Thyroid gland (tissue), 4 donors: Measurements from ENCODE around the gene LDHAL6B. TPM values are rescaled to one million over a fixed set of nuclear protein-coding genes. Genes with fewer than 3 reads are reported as not detected.

ENCODE experiments used
- DNase-seq, 2 donors: peaks; one replicate each; pipeline ENCODE4 v3.0.0-alpha.2; 2019
- H3K27ac ChIP-seq, 3 donors: fragments of 200-600 bp; sonication (generic); 1 replicate in 2 of 3; 2 replicates in 1 of 3; pipeline ENCODE4 v1.5.1; 2016 to 2019; ENCODE audit warnings: mild to moderate bottlenecking in 1 of 3, moderate library complexity in 1 of 3
- H3K27me3 ChIP-seq: fragments of 200-600 bp; sonication (generic); one replicate; pipeline ENCODE4 v1.5.1; 2019
- H3K36me3 ChIP-seq, 2 donors: fragments of 200-600 bp; sonication (generic); one replicate each; pipeline ENCODE4 v1.5.1; 2016 to 2019
- H3K4me1 ChIP-seq, 2 donors: fragments of 200-600 bp; sonication (generic); one replicate each; pipeline ENCODE4 v1.5.1; 2017 to 2019
- H3K4me3 ChIP-seq, 3 donors: fragments of 200-600 bp; sonication (generic); replicated peaks in 1 of 3; 1 replicate in 2 of 3; 2 replicates in 1 of 3; pipeline ENCODE4 v1.5.1; 2016; ENCODE audit warnings: mild to moderate bottlenecking in 1 of 3
- H3K9me3 ChIP-seq: fragments of 200-600 bp; sonication (generic); one replicate; pipeline ENCODE4 v1.5.1; 2017
- POLR2A ChIP-seq, 2 donors: fragments of 450-650 bp; IDR thresholded peaks; one replicate each; pipeline ENCODE4 v1.6.1; 2017; ENCODE audit warnings: antibody characterized with exemption in 2 of 2, mild to moderate bottlenecking in 2 of 2, moderate library complexity in 1 of 2
- WGBS, 2 donors: methylation state at CpG; one replicate each; pipeline ENCODE4 v1.1.5; 2017; 5-methylcytosine and 5-hydroxymethylcytosine counted together
- intact Hi-C: fragments of 100-400 bp; cut with DNase I; formaldehyde crosslinking; loops from one replicate; pipeline ENCODE4 v1.15.1; 2023
- total RNA-seq, 4 donors: library from RNA; depleted of rRNA; stranded (reverse); fragments of >200 nt; gene quantifications; one replicate each; pipeline ENCODE4 v1.2.3, GENCODE V29; 2016
- TF ChIP-seq, protein P1 (sequence below), 6 experiments: fragments of 200-600 bp in 3 of 6; fragments of 450-650 bp in 3 of 6; sonication (generic) in 3 of 6; IDR thresholded peaks; one replicate each; pipeline ENCODE4 v1.5.1; 2016 to 2019; ENCODE audit warnings: antibody characterized with exemption in 6 of 6, mild to moderate bottlenecking in 2 of 6, inconsistent platforms in 1 of 6, moderate library complexity in 1 of 6

Gene LDHAL6B
- total RNA-seq, 4 donors from 2014 or later: 0.27 TPM; not detected in 3

- 72 to 83% methylated on average over 5 of the region's 5 CpGs for WGBS, 2 donors
- Histone ChIP-seq H3K36me3 (no peaks in the 10 kb centered on the region), H3K27me3 (no peaks in the 10 kb centered on the region), H3K4me1 (peaks cover 0 to 4% of the 10 kb centered on the region in 2 donors), H3K9me3 (no peaks in the 10 kb centered on the region), H3K27ac (no peak overlapping the region), H3K4me3 (no peak overlapping the region)
- no peak for DNase-seq
- TF ChIP-seq POLR2A (IDR thresholded peaks at IDR 0.05): no peak
- TF ChIP-seq, protein P1, sequence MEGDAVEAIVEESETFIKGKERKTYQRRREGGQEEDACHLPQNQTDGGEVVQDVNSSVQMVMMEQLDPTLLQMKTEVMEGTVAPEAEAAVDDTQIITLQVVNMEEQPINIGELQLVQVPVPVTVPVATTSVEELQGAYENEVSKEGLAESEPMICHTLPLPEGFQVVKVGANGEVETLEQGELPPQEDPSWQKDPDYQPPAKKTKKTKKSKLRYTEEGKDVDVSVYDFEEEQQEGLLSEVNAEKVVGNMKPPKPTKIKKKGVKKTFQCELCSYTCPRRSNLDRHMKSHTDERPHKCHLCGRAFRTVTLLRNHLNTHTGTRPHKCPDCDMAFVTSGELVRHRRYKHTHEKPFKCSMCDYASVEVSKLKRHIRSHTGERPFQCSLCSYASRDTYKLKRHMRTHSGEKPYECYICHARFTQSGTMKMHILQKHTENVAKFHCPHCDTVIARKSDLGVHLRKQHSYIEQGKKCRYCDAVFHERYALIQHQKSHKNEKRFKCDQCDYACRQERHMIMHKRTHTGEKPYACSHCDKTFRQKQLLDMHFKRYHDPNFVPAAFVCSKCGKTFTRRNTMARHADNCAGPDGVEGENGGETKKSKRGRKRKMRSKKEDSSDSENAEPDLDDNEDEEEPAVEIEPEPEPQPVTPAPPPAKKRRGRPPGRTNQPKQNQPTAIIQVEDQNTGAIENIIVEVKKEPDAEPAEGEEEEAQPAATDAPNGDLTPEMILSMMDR (IDR thresholded peaks at IDR 0.05): no peak
- intact Hi-C loops: loop anchor here (10.0 kb wide), 2 partner anchors 135 to 255 kb away; partner anchors contain the start of gene MYO1E
These were observed 33.4 kb downstream of the LDHAL6B start for GRCh38 chr15:59240036-59240435.

DNA sequence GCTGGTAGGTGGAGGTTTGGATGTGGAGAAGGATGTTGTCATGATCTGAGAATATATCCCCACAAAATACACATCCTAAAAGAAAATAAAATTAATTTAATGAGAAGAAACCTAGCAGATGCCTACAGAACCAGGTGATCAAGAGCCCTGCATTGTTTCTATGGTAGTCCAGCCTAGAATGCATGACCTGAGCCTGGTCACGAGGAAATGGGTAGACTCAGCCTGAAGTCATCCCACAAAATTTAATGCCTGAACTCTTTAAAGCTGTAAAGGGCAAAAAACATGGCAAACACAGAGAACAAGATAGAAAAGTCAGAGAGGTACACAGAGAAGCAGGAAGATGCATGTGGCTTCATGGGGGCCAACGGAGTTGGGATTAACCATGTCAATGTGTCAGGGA, 36.0 kb downstream of the LDHAL6B start:
- no peaks in the 10 kb centered on the region for H3K36me3 ChIP-seq
- WGBS, 2 donors: 92 to 94% methylated on average over 2 of the region's 2 CpGs
- no peaks in the 10 kb centered on the region for H3K9me3 ChIP-seq
- intact Hi-C loops: loop anchor here (10.0 kb wide), 2 partner anchors 132 to 252 kb away; partner anchors contain the start of gene MYO1E
- no peak overlapping the region for H3K4me3 ChIP-seq
- no peak overlapping the region for H3K27ac ChIP-seq
- no peaks in the 10 kb centered on the region for H3K27me3 ChIP-seq
- DNase-seq: no peak
- no peak for TF ChIP-seq POLR2A (IDR thresholded peaks at IDR 0.05)
- TF ChIP-seq, protein P1 (IDR thresholded peaks at IDR 0.05): no peak
- no peaks in the 10 kb centered on the region for H3K4me1 ChIP-seq

GRCh38 chr15:59243622-59244021, 37.0 kb downstream of the LDHAL6B start:
- Histone ChIP-seq H3K36me3 (no peaks in the 10 kb centered on the region), H3K4me1 (no peaks in the 10 kb centered on the region), H3K27ac (no peak overlapping the region), H3K27me3 (no peaks in the 10 kb centered on the region), H3K9me3 (no peaks in the 10 kb centered on the region), H3K4me3 (no peak overlapping the region)
- DNase-seq: no peak
- intact Hi-C loops: loop anchor here (10.0 kb wide), 2 partner anchors 131 to 251 kb away; partner anchors contain the start of gene MYO1E
- no peak for TF ChIP-seq POLR2A (IDR thresholded peaks at IDR 0.05)
- TF ChIP-seq, protein P1 (IDR thresholded peaks at IDR 0.05): no peak
- WGBS, 2 donors: 90 to 93% methylated on average over 5 of the region's 5 CpGs

GRCh38 chr15:59244337-59244736, 37.7 kb downstream of the LDHAL6B start:
- Histone ChIP-seq H3K27ac (no peak overlapping the region), H3K27me3 (no peaks in the 10 kb centered on the region), H3K4me1 (no peaks in the 10 kb centered on the region), H3K9me3 (no peaks in the 10 kb centered on the region), H3K4me3 (no peak overlapping the region), H3K36me3 (no peaks in the 10 kb centered on the region)
- 89 to 95% methylated on average over 3 of the region's 3 CpGs for whole genome bisulfite sequencing, 2 donors
- TF ChIP-seq POLR2A (IDR thresholded peaks at IDR 0.05): no peak
- TF ChIP-seq, protein P1 (IDR thresholded peaks at IDR 0.05): no peak
- DNase-seq: no peak
- intact Hi-C loops: loop anchor here (10.0 kb wide), 2 partner anchors 130 to 250 kb away; partner anchors contain the start of gene MYO1E

GRCh38 chr15:59245559-59245958, 38.9 kb downstream of the LDHAL6B start:
- WGBS, 2 donors: 76 to 87% methylated on average over 2 of the region's 2 CpGs
- TF ChIP-seq, protein P1 (IDR thresholded peaks at IDR 0.05): no peak
- intact Hi-C loops: loop anchor here (10.0 kb wide), 2 partner anchors 129 to 249 kb away; partner anchors contain the start of gene MYO1E
- H3K9me3 ChIP-seq: no peaks in the 10 kb centered on the region
- no peak for DNase-seq
- H3K27ac ChIP-seq: no peak overlapping the region
- H3K4me1 ChIP-seq: no peaks in the 10 kb centered on the region
- H3K27me3 ChIP-seq: no peaks in the 10 kb centered on the region
- no peaks in the 10 kb centered on the region for H3K36me3 ChIP-seq
- H3K4me3 ChIP-seq: no peak overlapping the region
